ENCODE data around the gene CCR5.

Gene CCR5

GRCh38 chr3:46338840-46339239 lies 31.9 kb upstream of the CCR5 start:
- TF ChIP-seq POU6F1 (CRISPR knock-in tag; IDR thresholded peaks at IDR 0.05; ENCODE audit: borderline replicate concordance, low read depth), result no peak
- TF ChIP-seq ZNF70 (CRISPR knock-in tag; IDR thresholded peaks at IDR 0.05), result no peak
- TF ChIP-seq GLIS3 (CRISPR knock-in tag; IDR thresholded peaks at IDR 0.05), result no peak
- TF ChIP-seq PPARA (CRISPR knock-in tag; IDR thresholded peaks at IDR 0.05; ENCODE audit: borderline replicate concordance), result no peak
- TF ChIP-seq RARB (CRISPR knock-in tag; IDR thresholded peaks at IDR 0.05), result no peak
- TF ChIP-seq ARNTL (CRISPR knock-in tag; IDR thresholded peaks at IDR 0.05; ENCODE audit: borderline replicate concordance, low read depth), result no peak
- TF ChIP-seq TOX (CRISPR knock-in tag; IDR thresholded peaks at IDR 0.05; ENCODE audit: borderline replicate concordance), result no peak
- no peak for TF ChIP-seq SNAI2 (CRISPR knock-in tag; IDR thresholded peaks at IDR 0.05)
- TF ChIP-seq BACH2 (CRISPR knock-in tag; IDR thresholded peaks at IDR 0.05; ENCODE audit: borderline replicate concordance), result no peak
- no peak for TF ChIP-seq CSDC2 (CRISPR knock-in tag; IDR thresholded peaks at IDR 0.05)
- TF ChIP-seq ZNF565 (CRISPR knock-in tag; conservative IDR thresholded peaks at IDR 0.05; ENCODE audit: low read depth), result no peak
- TF ChIP-seq CSRNP3 (CRISPR knock-in tag; IDR thresholded peaks at IDR 0.05), result no peak
- TF ChIP-seq PATZ1 (CRISPR knock-in tag; IDR thresholded peaks at IDR 0.05; ENCODE audit: borderline replicate concordance), result no peak
- TF ChIP-seq ZNF8 (CRISPR knock-in tag; IDR thresholded peaks at IDR 0.05), result no peak
- TF ChIP-seq ZC3H10 (CRISPR knock-in tag; IDR thresholded peaks at IDR 0.05), result no peak
- TF ChIP-seq OSR1 (CRISPR knock-in tag; IDR thresholded peaks at IDR 0.05), result no peak
- no peak for TF ChIP-seq CREB5 (CRISPR knock-in tag; IDR thresholded peaks at IDR 0.05; ENCODE audit: low read depth)
- no peak for TF ChIP-seq TCF4 (CRISPR knock-in tag; IDR thresholded peaks at IDR 0.05; ENCODE audit: borderline replicate concordance)
- TF ChIP-seq TSHZ2 (CRISPR knock-in tag; IDR thresholded peaks at IDR 0.05), result no peak
- TF ChIP-seq ISL1 (CRISPR knock-in tag; IDR thresholded peaks at IDR 0.05), result no peak
- ATAC-seq, result no peak

GRCh38 chr3:46344476-46344875 lies 26.3 kb upstream of the CCR5 start:
- TF ChIP-seq ZNF565 (CRISPR knock-in tag; conservative IDR thresholded peaks at IDR 0.05; ENCODE audit: low read depth), result no peak
- no peak for TF ChIP-seq BACH2 (CRISPR knock-in tag; IDR thresholded peaks at IDR 0.05; ENCODE audit: borderline replicate concordance)
- no peak for TF ChIP-seq TCF4 (CRISPR knock-in tag; IDR thresholded peaks at IDR 0.05; ENCODE audit: borderline replicate concordance)
- no peak for TF ChIP-seq ZNF70 (CRISPR knock-in tag; IDR thresholded peaks at IDR 0.05)
- no peak for TF ChIP-seq ZFP3 (CRISPR knock-in tag; IDR thresholded peaks at IDR 0.05)
- ATAC-seq, result no peak

GRCh38 chr3:46348823-46349482 lies 21.8 kb upstream of the CCR5 start:
- ATAC-seq, result no peak
- TF ChIP-seq SNAI2 (CRISPR knock-in tag; IDR thresholded peaks at IDR 0.05), result no peak
- no peak for TF ChIP-seq ZC3H10 (CRISPR knock-in tag; IDR thresholded peaks at IDR 0.05)
- TF ChIP-seq TOX (CRISPR knock-in tag; IDR thresholded peaks at IDR 0.05; ENCODE audit: borderline replicate concordance), result no peak
- no peak for TF ChIP-seq GLIS3 (CRISPR knock-in tag; IDR thresholded peaks at IDR 0.05)
- TF ChIP-seq OSR1 (CRISPR knock-in tag; IDR thresholded peaks at IDR 0.05), result no peak
- no peak for TF ChIP-seq CSDC2 (CRISPR knock-in tag; IDR thresholded peaks at IDR 0.05)
- TF ChIP-seq CREB5 (CRISPR knock-in tag; IDR thresholded peaks at IDR 0.05; ENCODE audit: low read depth), result no peak
- no peak for TF ChIP-seq ZNF8 (CRISPR knock-in tag; IDR thresholded peaks at IDR 0.05)
- TF ChIP-seq ZFP3 (CRISPR knock-in tag; IDR thresholded peaks at IDR 0.05), result no peak
- TF ChIP-seq CSRNP3 (CRISPR knock-in tag; IDR thresholded peaks at IDR 0.05), result no peak
- no peak for TF ChIP-seq ZNF565 (CRISPR knock-in tag; conservative IDR thresholded peaks at IDR 0.05; ENCODE audit: low read depth)
- no peak for TF ChIP-seq PPARA (CRISPR knock-in tag; IDR thresholded peaks at IDR 0.05; ENCODE audit: borderline replicate concordance)
- no peak for TF ChIP-seq TCF4 (CRISPR knock-in tag; IDR thresholded peaks at IDR 0.05; ENCODE audit: borderline replicate concordance)

All from SK-N-SH treated with all-trans-retinoic acid at 6 μM for 48 hours (cell line).